ENCODE measurements around the gene ARID4B. TPM values are rescaled to one million over a fixed set of nuclear protein-coding genes. Genes with fewer than 3 reads are reported as not detected.

Gene ARID4B
- total RNA-seq, 1 experiment from 2014 or later = 17.6 TPM

- Histone ChIP-seq H3K9me3 (ENCODE audit: low read depth, low read length, poor library complexity, severe bottlenecking) (no peaks in the 10 kb centered on the region), H3K27me3 (replicated peaks; ENCODE audit: insufficient read depth, low read depth, low read length, poor library complexity) (no peaks in the 10 kb centered on the region), H3K4me1 (ENCODE audit: insufficient read depth, low read length, poor library complexity, severe bottlenecking) (no peaks in the 10 kb centered on the region), H3K4me3 (ENCODE audit: low read depth, low read length, poor library complexity, severe bottlenecking) (peak overlapping the region; percentile 85), H3K27ac (ENCODE audit: low read depth, low read length, poor library complexity, severe bottlenecking) (peak overlapping the region; percentile 94), H3K36me3 (ENCODE audit: insufficient read depth, low read length, poor library complexity, severe bottlenecking) (peaks cover 3% of the 10 kb centered on the region)
- DNase-seq (ENCODE audit: low spot score) = no peak
- intact Hi-C loops (cut with micrococcal nuclease; ENCODE audit: unreplicated experiment) = no loop called here
- ChIA-PET CTCF (no interaction called here), POLR2A (ENCODE audit: low non-redundant PET) (no interaction called here)
- BruUV-seq (replicated peaks) = no TSS peak
- TF ChIP-seq, protein P1, sequence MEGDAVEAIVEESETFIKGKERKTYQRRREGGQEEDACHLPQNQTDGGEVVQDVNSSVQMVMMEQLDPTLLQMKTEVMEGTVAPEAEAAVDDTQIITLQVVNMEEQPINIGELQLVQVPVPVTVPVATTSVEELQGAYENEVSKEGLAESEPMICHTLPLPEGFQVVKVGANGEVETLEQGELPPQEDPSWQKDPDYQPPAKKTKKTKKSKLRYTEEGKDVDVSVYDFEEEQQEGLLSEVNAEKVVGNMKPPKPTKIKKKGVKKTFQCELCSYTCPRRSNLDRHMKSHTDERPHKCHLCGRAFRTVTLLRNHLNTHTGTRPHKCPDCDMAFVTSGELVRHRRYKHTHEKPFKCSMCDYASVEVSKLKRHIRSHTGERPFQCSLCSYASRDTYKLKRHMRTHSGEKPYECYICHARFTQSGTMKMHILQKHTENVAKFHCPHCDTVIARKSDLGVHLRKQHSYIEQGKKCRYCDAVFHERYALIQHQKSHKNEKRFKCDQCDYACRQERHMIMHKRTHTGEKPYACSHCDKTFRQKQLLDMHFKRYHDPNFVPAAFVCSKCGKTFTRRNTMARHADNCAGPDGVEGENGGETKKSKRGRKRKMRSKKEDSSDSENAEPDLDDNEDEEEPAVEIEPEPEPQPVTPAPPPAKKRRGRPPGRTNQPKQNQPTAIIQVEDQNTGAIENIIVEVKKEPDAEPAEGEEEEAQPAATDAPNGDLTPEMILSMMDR (conservative IDR thresholded peaks at IDR 0.05; ENCODE audit: low read depth, low read length) = no peak
- no peak for TF ChIP-seq EZH2 (IDR thresholded peaks at IDR 0.05; ENCODE audit: borderline replicate concordance, low read depth, low read length, poor library complexity, severe bottlenecking)
Measured at GRCh38 chr1:235127203-235127602, 200.8 kb downstream of the ARID4B start.

- ChIA-PET CTCF (no interaction called here), POLR2A (ENCODE audit: low non-redundant PET) (no interaction called here)
- peaks cover 12% of the 10 kb centered on the region for H3K36me3 ChIP-seq (ENCODE audit: insufficient read depth, low read length, poor library complexity, severe bottlenecking)
- no peaks in the 10 kb centered on the region for H3K4me1 ChIP-seq (ENCODE audit: insufficient read depth, low read length, poor library complexity, severe bottlenecking)
- intact Hi-C loops (cut with micrococcal nuclease; ENCODE audit: unreplicated experiment) = no loop called here
- no peaks in the 10 kb centered on the region for H3K9me3 ChIP-seq (ENCODE audit: low read depth, low read length, poor library complexity, severe bottlenecking)
- BruUV-seq (replicated peaks) = no TSS peak
- TF ChIP-seq EZH2 (IDR thresholded peaks at IDR 0.05; ENCODE audit: borderline replicate concordance, low read depth, low read length, poor library complexity, severe bottlenecking) = no peak
- TF ChIP-seq, protein P1 (conservative IDR thresholded peaks at IDR 0.05; ENCODE audit: low read depth, low read length) = no peak
- no peaks in the 10 kb centered on the region for H3K27me3 ChIP-seq (replicated peaks; ENCODE audit: insufficient read depth, low read depth, low read length, poor library complexity)
- no peak overlapping the region for H3K4me3 ChIP-seq (ENCODE audit: low read depth, low read length, poor library complexity, severe bottlenecking)
- no peak for DNase-seq (ENCODE audit: low spot score)
- no peak overlapping the region for H3K27ac ChIP-seq (ENCODE audit: low read depth, low read length, poor library complexity, severe bottlenecking)
Measured at GRCh38 chr1:235124665-235125064, 203.3 kb downstream of the ARID4B start.

DNA sequence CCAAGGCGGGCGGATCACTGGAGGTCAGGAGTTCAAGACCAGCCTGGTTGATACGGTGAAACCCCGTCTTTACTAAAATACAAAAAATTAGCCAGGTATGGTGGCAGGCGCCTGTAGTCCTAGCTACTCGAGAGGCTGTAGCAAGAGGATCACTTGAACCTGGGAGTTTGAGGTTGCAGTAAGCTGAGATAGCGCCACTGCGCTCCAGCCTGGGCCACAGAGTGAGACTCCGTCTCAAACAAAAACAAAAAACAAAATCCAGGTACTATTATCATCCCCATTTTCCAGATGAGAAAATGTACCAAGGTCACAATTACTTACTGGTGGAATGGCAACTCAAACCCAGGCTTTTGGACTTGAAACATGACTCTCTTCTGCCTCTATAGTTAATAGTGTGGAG lies 203.9 kb downstream of the ARID4B start:
- BruUV-seq (replicated peaks) = no TSS peak
- no peak overlapping the region for H3K4me3 ChIP-seq (ENCODE audit: low read depth, low read length, poor library complexity, severe bottlenecking)
- H3K9me3 ChIP-seq (ENCODE audit: low read depth, low read length, poor library complexity, severe bottlenecking) = no peaks in the 10 kb centered on the region
- intact Hi-C loops (cut with micrococcal nuclease; ENCODE audit: unreplicated experiment) = no loop called here
- H3K4me1 ChIP-seq (ENCODE audit: insufficient read depth, low read length, poor library complexity, severe bottlenecking) = no peaks in the 10 kb centered on the region
- H3K36me3 ChIP-seq (ENCODE audit: insufficient read depth, low read length, poor library complexity, severe bottlenecking) = peaks cover 16% of the 10 kb centered on the region
- no peaks in the 10 kb centered on the region for H3K27me3 ChIP-seq (replicated peaks; ENCODE audit: insufficient read depth, low read depth, low read length, poor library complexity)
- no peak overlapping the region for H3K27ac ChIP-seq (ENCODE audit: low read depth, low read length, poor library complexity, severe bottlenecking)
- no peak for DNase-seq (ENCODE audit: low spot score)
- POLR2A ChIA-PET (ENCODE audit: low non-redundant PET) = no interaction called here
- CTCF ChIA-PET = no interaction called here
- TF ChIP-seq EZH2 (IDR thresholded peaks at IDR 0.05; ENCODE audit: borderline replicate concordance, low read depth, low read length, poor library complexity, severe bottlenecking) = no peak
- TF ChIP-seq, protein P1 (conservative IDR thresholded peaks at IDR 0.05; ENCODE audit: low read depth, low read length) = no peak

Data from A673 (cell line).